Keratinocyte (primary cell): Measurements from ENCODE around the gene PXYLP1.

Experiments used
- CTCF ChIP-seq, 3 experiments: IDR thresholded peaks in 1 of 3; conservative IDR thresholded peaks in 1 of 3; optimal IDR thresholded peaks in 1 of 3; 2 replicates in 2 of 3; 3 replicates in 1 of 3; pipeline versions ENCODE3 to v1.5.1; 2011; ENCODE audit warnings: low read length in 3 of 3, mild to moderate bottlenecking in 3 of 3, moderate library complexity in 2 of 3, control low read depth in 1 of 3, inconsistent platforms in 1 of 3; ENCODE audit not compliant: insufficient read depth in 2 of 3; ENCODE audit errors: extremely low read depth in 1 of 3
- EZH2 ChIP-seq: IDR thresholded peaks from one replicate; pipeline ENCODE4 v1.6.1; 2012; ENCODE audit warnings: inconsistent platforms, mild to moderate bottlenecking, low read length, moderate library complexity

- TF ChIP-seq CTCF (optimal IDR thresholded peaks at IDR 0.05 in 1 of 3, IDR thresholded peaks at IDR 0.05 in 1 of 3, conservative IDR thresholded peaks at IDR 0.05 in 1 of 3; ENCODE audit: extremely low read depth in 1 of 3, insufficient read depth in 2 of 3, low read length in 3 of 3): no peak
- TF ChIP-seq EZH2: no peak
These were observed 3.2 kb upstream of the PXYLP1 start for GRCh38 chr3:141228395-141228794.
